Fibroblast of lung (primary cell): ENCODE data around the gene EIF5A2. TPM values are rescaled to one million over a fixed set of nuclear protein-coding genes. Genes with fewer than 3 reads are reported as not detected.

Source experiments
- DNase-seq, 2 donors: peaks; one replicate each; pipeline versions ENCODE4 v3.0.0 to v3.0.0-alpha.2; 2010; ENCODE audit warnings: low read depth in 2 of 2
- H2AFZ ChIP-seq: 2 replicates; pipeline ENCODE4 v1.5.1; 2012; ENCODE audit warnings: low read length, control low read depth, inconsistent platforms
- H3K27ac ChIP-seq: 2 replicates; pipeline ENCODE4 v1.5.1; 2011; ENCODE audit warnings: low read length, control low read depth; ENCODE audit not compliant: insufficient read depth
- H3K27me3 ChIP-seq: 2 replicates; pipeline ENCODE4 v1.5.1; 2011; ENCODE audit warnings: mild to moderate bottlenecking, low read length; ENCODE audit not compliant: control insufficient read depth, insufficient read depth
- H3K36me3 ChIP-seq: 2 replicates; pipeline ENCODE4 v1.5.1; 2011; ENCODE audit warnings: low read length; ENCODE audit not compliant: control insufficient read depth, insufficient read depth
- H3K4me1 ChIP-seq: 2 replicates; pipeline ENCODE4 v1.5.1; 2011; ENCODE audit warnings: low read length; ENCODE audit not compliant: control insufficient read depth, insufficient read depth; ENCODE audit errors: extremely low read depth
- H3K4me2 ChIP-seq: 2 replicates; pipeline ENCODE4 v1.5.1; 2011; ENCODE audit warnings: low read length, control low read depth; ENCODE audit not compliant: insufficient read depth; ENCODE audit errors: extremely low read depth
- H3K4me3 ChIP-seq, 4 experiments: fragments of 200-600 bp in 1 of 4; sonication (generic) in 1 of 4; replicated peaks in 1 of 4; 2 replicates each; pipeline ENCODE4 v1.5.1; 2011 to 2016; ENCODE audit warnings: low read length in 4 of 4, low read depth in 3 of 4, mild to moderate bottlenecking in 3 of 4, control low read depth in 2 of 4, inconsistent platforms in 1 of 4, mixed read lengths in 1 of 4; ENCODE audit not compliant: insufficient read depth in 1 of 4; ENCODE audit errors: control extremely low read depth in 1 of 4
- H3K79me2 ChIP-seq: 2 replicates; pipeline ENCODE4 v1.5.1; 2012; ENCODE audit warnings: mild to moderate bottlenecking, low read length, inconsistent platforms; ENCODE audit not compliant: control insufficient read depth, insufficient read depth
- H3K9ac ChIP-seq: 2 replicates; pipeline ENCODE4 v1.5.1; 2011; ENCODE audit warnings: mild to moderate bottlenecking, low read length, control low read depth; ENCODE audit not compliant: insufficient read depth
- H3K9me3 ChIP-seq: 2 replicates; pipeline ENCODE4 v1.5.1; 2012; ENCODE audit warnings: low read depth, low read length; ENCODE audit not compliant: control insufficient read depth, insufficient read depth
- H4K20me1 ChIP-seq: 2 replicates; pipeline ENCODE4 v1.5.1; 2011; ENCODE audit warnings: low read length; ENCODE audit not compliant: control insufficient read depth, insufficient read depth; ENCODE audit errors: extremely low read depth
- CTCF ChIP-seq, 2 donors: IDR thresholded peaks in 1 of 2; conservative IDR thresholded peaks in 1 of 2; 1 replicate in 1 of 2; 2 replicates in 1 of 2; pipeline ENCODE4 v1.5.1; 2011 to 2012; ENCODE audit warnings: low read length in 2 of 2, control low read depth in 1 of 2, inconsistent platforms in 1 of 2, low read depth in 1 of 2, mild to moderate bottlenecking in 1 of 2
- EZH2 ChIP-seq: IDR thresholded peaks from 2 replicates; pipeline ENCODE4 v1.5.1; 2012; ENCODE audit warnings: low read length, control low read depth, mild to moderate bottlenecking; ENCODE audit errors: missing control alignments
- polyA plus RNA-seq, 2 donors: library from polyadenylated mRNA; depleted of rRNA in 1 of 2; stranded (reverse) in 1 of 2; unstranded in 1 of 2; fragments of >200 nt; gene quantifications; 2 replicates each; pipeline ENCODE4 v1.2.1, GENCODE V29; 2011 to 2012; ENCODE audit warnings: missing spikeins in 1 of 2
- total RNA-seq: library from RNA; depleted of rRNA; stranded (reverse); fragments of >200 nt; gene quantifications from 2 replicates; pipeline ENCODE4 v1.2.1, GENCODE V29; 2014

Gene EIF5A2
- total and polyA plus RNA-seq, 2 donors (not counting 1 experiment from before 2014, with no cell fraction given) = 14.7 to 27.9 TPM

- H2AFZ ChIP-seq = no peak overlapping the region
- peaks cover 19% of the 10 kb centered on the region for H3K79me2 ChIP-seq
- H3K9ac ChIP-seq = no peak overlapping the region
- H4K20me1 ChIP-seq = peaks cover 2% of the 10 kb centered on the region
- no peak overlapping the region for H3K4me3 ChIP-seq
- peaks cover 3% of the 10 kb centered on the region for H3K4me1 ChIP-seq
- peaks cover 1% of the 10 kb centered on the region for H3K36me3 ChIP-seq
- DNase-seq = peak in 1 of 2 donors; percentile 11
- H3K9me3 ChIP-seq = no peaks in the 10 kb centered on the region
- H3K4me2 ChIP-seq = no peak overlapping the region
- no peak for TF ChIP-seq EZH2
- TF ChIP-seq CTCF (conservative IDR thresholded peaks at IDR 0.05 in 1 of 2, IDR thresholded peaks at IDR 0.05 in 1 of 2; ENCODE audit: low read depth in 1 of 2, low read length in 2 of 2) = no peak
- H3K27ac ChIP-seq = no peak overlapping the region
- H3K27me3 ChIP-seq = no peaks in the 10 kb centered on the region
Observed at GRCh38 chr3:170865209-170866094, 43.0 kb downstream of the EIF5A2 start.

DNA sequence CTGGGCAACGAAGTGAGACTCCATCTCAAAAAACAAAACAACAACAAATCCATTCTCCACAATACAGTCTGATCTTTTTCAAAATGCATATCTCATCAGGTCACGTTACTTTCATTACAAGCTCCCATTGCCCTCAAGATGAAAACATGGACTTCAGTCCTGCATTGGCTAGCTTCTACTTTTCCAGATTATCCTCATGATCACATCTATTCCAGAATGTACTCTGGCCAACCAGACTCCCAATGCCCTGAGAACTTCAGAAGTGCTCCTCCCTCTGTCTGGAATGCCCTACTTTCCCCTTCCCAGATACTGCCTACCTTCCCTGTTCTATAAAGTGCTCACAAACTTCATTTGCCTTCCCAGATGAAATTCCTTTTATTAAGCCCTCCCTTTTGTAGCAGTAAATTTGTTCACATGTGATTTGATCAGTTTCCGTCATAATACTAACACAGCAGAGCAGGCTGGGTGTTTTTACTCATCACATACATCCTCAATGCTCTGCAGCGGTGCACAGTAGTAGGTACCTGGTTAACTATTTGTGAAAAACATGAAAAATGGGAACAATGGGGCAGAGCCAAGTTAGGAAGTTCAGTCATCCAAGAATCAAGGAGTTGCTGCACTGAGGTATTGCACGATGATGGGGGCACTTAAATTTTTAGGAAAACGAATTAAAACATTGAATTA, 43.8 kb downstream of the EIF5A2 start:
- peaks cover 16% of the 10 kb centered on the region for H3K79me2 ChIP-seq
- H3K4me1 ChIP-seq = peaks cover 3% of the 10 kb centered on the region
- no peak for TF ChIP-seq CTCF (conservative IDR thresholded peaks at IDR 0.05 in 1 of 2, IDR thresholded peaks at IDR 0.05 in 1 of 2; ENCODE audit: low read depth in 1 of 2, low read length in 2 of 2)
- H3K36me3 ChIP-seq = peaks cover 1% of the 10 kb centered on the region
- peaks cover 2% of the 10 kb centered on the region for H4K20me1 ChIP-seq
- H3K27ac ChIP-seq = no peak overlapping the region
- H3K4me2 ChIP-seq = no peak overlapping the region
- no peak overlapping the region for H2AFZ ChIP-seq
- H3K9ac ChIP-seq = no peak overlapping the region
- H3K9me3 ChIP-seq = no peaks in the 10 kb centered on the region
- H3K27me3 ChIP-seq = no peaks in the 10 kb centered on the region
- peak; percentile 14 to 22 for DNase-seq
- H3K4me3 ChIP-seq = no peak overlapping the region

DNA sequence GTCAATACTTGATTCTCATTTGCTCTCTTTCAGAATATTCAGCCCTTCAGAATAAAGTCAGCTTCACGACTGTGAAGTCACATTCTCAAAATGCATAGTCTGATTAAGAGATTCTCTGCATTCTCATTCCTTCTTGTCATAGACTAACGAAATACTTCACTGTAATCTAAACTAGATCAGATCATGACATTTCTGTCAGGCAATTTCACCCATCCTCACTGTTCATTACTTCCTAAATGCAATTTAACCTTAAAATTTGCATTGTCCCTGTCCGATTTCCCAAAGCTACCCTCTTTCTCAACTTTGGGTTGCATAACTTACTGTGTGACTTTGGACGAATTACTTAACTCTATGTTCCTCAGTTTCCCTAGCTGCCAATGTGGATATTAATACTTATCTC, 44.6 kb downstream of the EIF5A2 start:
- no peak for DNase-seq
- Histone ChIP-seq H3K9ac (no peak overlapping the region), H3K4me3 (no peak overlapping the region), H4K20me1 (peaks cover 2% of the 10 kb centered on the region), H3K79me2 (peaks cover 8% of the 10 kb centered on the region), H3K9me3 (no peaks in the 10 kb centered on the region), H2AFZ (no peak overlapping the region), H3K27ac (no peak overlapping the region), H3K27me3 (no peaks in the 10 kb centered on the region), H3K36me3 (peaks cover 1% of the 10 kb centered on the region), H3K4me2 (no peak overlapping the region), H3K4me1 (peaks cover 3% of the 10 kb centered on the region)
- TF ChIP-seq EZH2 (no peak), CTCF (conservative IDR thresholded peaks at IDR 0.05 in 1 of 2, IDR thresholded peaks at IDR 0.05 in 1 of 2; ENCODE audit: low read depth in 1 of 2, low read length in 2 of 2) (no peak)
